ENCODE measurements around the gene B4GALNT3.

B4GALNT3 gene

DNA sequence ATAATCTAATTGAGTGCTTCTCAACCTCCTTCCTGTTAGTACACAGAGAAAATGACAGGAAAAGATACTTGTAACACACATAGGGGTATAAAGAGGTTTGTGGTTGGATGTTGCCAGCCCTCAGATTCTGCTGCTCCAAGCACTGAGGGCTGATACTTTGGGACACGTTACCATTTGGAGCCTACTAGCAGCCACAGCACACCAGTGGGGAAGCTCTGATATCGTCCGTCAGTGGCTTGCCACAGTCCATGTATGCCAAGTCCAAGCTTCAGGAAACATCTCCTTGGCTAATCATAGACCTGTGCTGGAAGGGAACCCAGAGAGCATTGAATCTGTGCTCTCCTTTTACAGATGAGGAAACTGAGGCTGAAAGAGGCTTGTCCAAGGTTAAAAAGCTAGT is 22.3 kb downstream of the B4GALNT3 start:
- H3K27me3 ChIP-seq (ENCODE audit: insufficient read depth, low read length), result peaks cover 12% of the 10 kb centered on the region; the same call in 1 of the 2 replicates
- H3K27ac ChIP-seq (ENCODE audit: low read depth, low read length, poor library complexity, severe bottlenecking), result no peak overlapping the region
- H3K4me2 ChIP-seq (ENCODE audit: low read length), result no peak overlapping the region
- no peaks in the 10 kb centered on the region for H3F3A ChIP-seq (ENCODE audit: insufficient read depth, low read length)
- H3K36me3 ChIP-seq (ENCODE audit: insufficient read depth, low read length), result no peaks in the 10 kb centered on the region
- TF ChIP-seq, protein P1, sequence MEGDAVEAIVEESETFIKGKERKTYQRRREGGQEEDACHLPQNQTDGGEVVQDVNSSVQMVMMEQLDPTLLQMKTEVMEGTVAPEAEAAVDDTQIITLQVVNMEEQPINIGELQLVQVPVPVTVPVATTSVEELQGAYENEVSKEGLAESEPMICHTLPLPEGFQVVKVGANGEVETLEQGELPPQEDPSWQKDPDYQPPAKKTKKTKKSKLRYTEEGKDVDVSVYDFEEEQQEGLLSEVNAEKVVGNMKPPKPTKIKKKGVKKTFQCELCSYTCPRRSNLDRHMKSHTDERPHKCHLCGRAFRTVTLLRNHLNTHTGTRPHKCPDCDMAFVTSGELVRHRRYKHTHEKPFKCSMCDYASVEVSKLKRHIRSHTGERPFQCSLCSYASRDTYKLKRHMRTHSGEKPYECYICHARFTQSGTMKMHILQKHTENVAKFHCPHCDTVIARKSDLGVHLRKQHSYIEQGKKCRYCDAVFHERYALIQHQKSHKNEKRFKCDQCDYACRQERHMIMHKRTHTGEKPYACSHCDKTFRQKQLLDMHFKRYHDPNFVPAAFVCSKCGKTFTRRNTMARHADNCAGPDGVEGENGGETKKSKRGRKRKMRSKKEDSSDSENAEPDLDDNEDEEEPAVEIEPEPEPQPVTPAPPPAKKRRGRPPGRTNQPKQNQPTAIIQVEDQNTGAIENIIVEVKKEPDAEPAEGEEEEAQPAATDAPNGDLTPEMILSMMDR (IDR thresholded peaks at IDR 0.05; ENCODE audit: low read length), result no peak
- no peak for TF ChIP-seq EZH2 (IDR thresholded peaks at IDR 0.05; ENCODE audit: borderline replicate concordance, low read length)
- H3K4me1 ChIP-seq (ENCODE audit: insufficient read depth, low read length, severe bottlenecking), result no peaks in the 10 kb centered on the region
- no peaks in the 10 kb centered on the region for H3K9me2 ChIP-seq (ENCODE audit: low read depth, low read length)
- H3K9ac ChIP-seq (ENCODE audit: low read length), result no peak overlapping the region
- no peak overlapping the region for H3K4me3 ChIP-seq (ENCODE audit: low read depth, low read length, poor library complexity, severe bottlenecking)
- no peaks in the 10 kb centered on the region for H3K79me2 ChIP-seq (ENCODE audit: insufficient read depth, low read length)
- H4K20me1 ChIP-seq (ENCODE audit: insufficient read depth, low read length), result no peaks in the 10 kb centered on the region
- no peaks in the 10 kb centered on the region for H3K9me3 ChIP-seq (ENCODE audit: low read length)
- H2AFZ ChIP-seq (ENCODE audit: low read length), result no peak overlapping the region

DNA sequence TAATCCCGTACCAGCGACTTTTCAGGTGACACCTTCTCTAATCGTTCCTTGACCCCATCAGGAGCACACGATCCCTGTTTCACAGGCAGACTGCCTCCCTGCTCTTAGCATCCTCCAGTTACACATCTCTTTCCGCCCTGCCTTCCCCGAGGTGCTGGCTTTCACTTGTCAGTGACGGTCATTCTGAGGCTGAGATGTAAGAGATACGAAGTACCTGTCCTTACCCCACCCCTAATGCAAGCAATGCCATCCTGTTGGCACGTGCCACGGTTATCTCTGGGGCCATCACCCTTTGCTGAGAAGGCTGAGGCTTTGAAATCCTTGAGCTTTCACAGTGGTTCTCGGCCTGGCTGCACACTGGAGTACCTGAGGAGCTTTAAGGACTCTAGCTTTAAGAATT is 24.4 kb downstream of the B4GALNT3 start:
- no peak overlapping the region for H2AFZ ChIP-seq (ENCODE audit: low read length)
- no peaks in the 10 kb centered on the region for H4K20me1 ChIP-seq (ENCODE audit: insufficient read depth, low read length)
- H3F3A ChIP-seq (ENCODE audit: insufficient read depth, low read length), result no peaks in the 10 kb centered on the region
- H3K36me3 ChIP-seq (ENCODE audit: insufficient read depth, low read length), result no peaks in the 10 kb centered on the region
- no peak overlapping the region for H3K4me3 ChIP-seq (ENCODE audit: low read depth, low read length, poor library complexity, severe bottlenecking)
- no peak overlapping the region for H3K9ac ChIP-seq (ENCODE audit: low read length)
- H3K9me3 ChIP-seq (ENCODE audit: low read length), result no peaks in the 10 kb centered on the region
- no peaks in the 10 kb centered on the region for H3K4me1 ChIP-seq (ENCODE audit: insufficient read depth, low read length, severe bottlenecking)
- H3K4me2 ChIP-seq (ENCODE audit: low read length), result no peak overlapping the region
- TF ChIP-seq, protein P1 (IDR thresholded peaks at IDR 0.05; ENCODE audit: low read length), result no peak
- TF ChIP-seq EZH2 (IDR thresholded peaks at IDR 0.05; ENCODE audit: borderline replicate concordance, low read length), result no peak
- no peaks in the 10 kb centered on the region for H3K9me2 ChIP-seq (ENCODE audit: low read depth, low read length)
- H3K79me2 ChIP-seq (ENCODE audit: insufficient read depth, low read length), result no peaks in the 10 kb centered on the region
- H3K27ac ChIP-seq (ENCODE audit: low read depth, low read length, poor library complexity, severe bottlenecking), result no peak overlapping the region
- peaks cover 8% of the 10 kb centered on the region; the same call in 1 of the 2 replicates for H3K27me3 ChIP-seq (ENCODE audit: insufficient read depth, low read length)

DNA sequence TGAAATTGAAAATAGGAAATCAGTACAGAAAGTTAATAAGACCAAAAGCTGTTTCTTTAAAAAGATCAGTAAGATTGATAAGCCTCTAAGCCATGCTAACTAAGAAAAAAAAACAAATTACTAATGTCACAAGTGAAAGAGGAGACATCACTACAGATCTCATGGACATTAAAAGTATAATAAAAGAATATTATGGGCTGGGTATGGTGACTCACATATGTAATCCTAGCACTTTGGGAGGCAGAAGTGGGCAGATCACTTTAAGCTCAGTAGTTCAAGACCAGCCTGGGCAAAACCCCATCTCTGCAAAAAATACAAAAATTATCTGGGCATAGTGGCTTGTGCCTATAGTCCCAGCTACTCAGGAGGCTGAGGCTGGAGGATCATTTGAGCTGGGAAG is 30.5 kb downstream of the B4GALNT3 start:
- H4K20me1 ChIP-seq (ENCODE audit: insufficient read depth, low read length), result no peaks in the 10 kb centered on the region
- H3F3A ChIP-seq (ENCODE audit: insufficient read depth, low read length), result no peaks in the 10 kb centered on the region
- no peak overlapping the region for H3K9ac ChIP-seq (ENCODE audit: low read length)
- no peak overlapping the region for H3K4me3 ChIP-seq (ENCODE audit: low read depth, low read length, poor library complexity, severe bottlenecking)
- TF ChIP-seq EZH2 (IDR thresholded peaks at IDR 0.05; ENCODE audit: borderline replicate concordance, low read length), result no peak
- TF ChIP-seq, protein P1 (IDR thresholded peaks at IDR 0.05; ENCODE audit: low read length), result no peak
- no peaks in the 10 kb centered on the region for H3K9me2 ChIP-seq (ENCODE audit: low read depth, low read length)
- H3K27me3 ChIP-seq (ENCODE audit: insufficient read depth, low read length), result no peaks in the 10 kb centered on the region; the same call in 1 of the 2 replicates
- no peaks in the 10 kb centered on the region for H3K4me1 ChIP-seq (ENCODE audit: insufficient read depth, low read length, severe bottlenecking)
- no peak overlapping the region for H2AFZ ChIP-seq (ENCODE audit: low read length)
- no peak overlapping the region for H3K4me2 ChIP-seq (ENCODE audit: low read length)
- no peaks in the 10 kb centered on the region; the same call in 1 of the 2 replicates for H3K36me3 ChIP-seq (ENCODE audit: insufficient read depth, low read length)
- peaks cover 16% of the 10 kb centered on the region for H3K9me3 ChIP-seq (ENCODE audit: low read length)
- no peak overlapping the region for H3K27ac ChIP-seq (ENCODE audit: low read depth, low read length, poor library complexity, severe bottlenecking)
- no peaks in the 10 kb centered on the region for H3K79me2 ChIP-seq (ENCODE audit: insufficient read depth, low read length)

Measured in OCI-LY1 (cell line).